Measurements from ENCODE around the gene IQCH.

Gene IQCH

DNA sequence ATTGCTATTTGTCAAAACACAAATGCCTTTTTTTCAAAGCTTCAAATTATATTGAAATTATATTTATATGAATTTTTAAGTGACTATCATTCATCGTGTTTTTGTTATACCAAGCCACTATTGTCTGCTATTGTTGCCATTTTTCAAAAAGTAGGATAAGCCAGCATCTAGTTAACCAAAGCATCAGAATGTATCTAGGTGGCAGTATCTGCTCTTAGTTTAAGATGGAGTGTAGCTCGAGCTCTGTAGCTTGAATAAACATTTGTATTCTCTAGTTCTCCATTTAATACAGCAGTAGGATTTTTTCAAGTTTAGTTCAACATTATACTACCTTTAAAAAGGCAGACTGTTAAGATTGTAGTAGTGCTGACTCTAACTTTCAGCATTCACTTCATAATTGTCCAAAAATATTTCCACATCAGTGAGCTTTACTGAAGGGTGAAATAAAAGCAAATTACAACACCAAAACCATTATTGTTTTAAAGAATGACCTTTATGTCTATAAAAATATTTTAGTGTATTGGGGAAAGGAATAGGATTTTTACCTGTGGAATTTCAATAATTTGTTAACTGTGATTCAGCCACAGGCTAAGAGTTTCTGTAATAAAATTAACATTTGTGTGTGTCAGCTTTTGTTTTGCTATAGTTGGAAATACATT is 246.7 kb downstream of the IQCH start:
- no peak for DNase-seq (ENCODE audit: low read depth in 2 of 2)

DNA sequence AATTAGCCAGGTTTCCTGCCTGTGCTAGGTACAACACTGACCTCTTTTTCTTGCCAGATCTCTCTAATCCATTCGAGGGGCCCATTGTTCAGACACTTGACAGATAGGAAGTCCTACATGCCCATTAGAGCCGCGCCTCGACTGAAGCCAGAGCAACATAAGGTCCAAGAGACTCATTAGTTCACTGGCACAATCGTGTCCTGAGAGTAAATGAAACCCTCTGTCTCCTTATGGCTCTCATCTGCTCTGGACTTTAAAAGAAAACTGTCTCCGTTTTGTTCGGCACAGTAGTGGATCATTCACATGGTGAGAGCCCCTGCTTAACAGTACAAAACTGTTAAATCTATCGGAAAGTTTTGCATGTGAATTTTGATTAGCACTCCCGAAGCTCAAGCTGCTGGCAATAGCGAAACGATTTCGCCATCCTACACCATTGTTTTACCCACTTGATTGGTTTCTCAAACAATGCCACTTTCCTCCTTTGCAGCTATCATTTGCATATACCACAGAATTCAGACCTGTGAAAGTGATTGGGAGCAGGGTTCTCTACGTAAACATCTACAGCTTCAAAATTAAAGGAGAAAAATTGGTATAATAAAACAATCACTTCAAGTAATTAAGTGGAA is 247.4 kb downstream of the IQCH start:
- no peak for DNase-seq (ENCODE audit: low read depth in 2 of 2)

DNA sequence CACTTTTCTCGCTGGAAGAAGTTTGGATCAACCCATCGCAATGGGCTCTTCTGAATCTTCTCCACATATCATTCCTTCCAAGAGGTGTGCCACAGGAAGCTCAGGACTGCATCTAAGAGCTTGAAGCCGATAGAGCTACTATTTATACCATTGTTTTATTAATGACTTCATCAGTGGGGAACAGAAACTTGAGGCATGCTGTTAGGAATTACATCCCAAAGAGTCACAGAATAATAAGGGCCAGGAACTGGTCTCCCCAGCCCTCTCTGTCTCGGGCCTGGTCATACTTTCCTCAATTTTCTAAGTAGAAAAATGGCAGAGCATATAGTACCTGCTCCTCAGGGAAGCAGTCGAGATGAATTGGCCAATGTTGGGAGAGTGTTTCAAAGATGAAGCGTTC is 249.5 kb downstream of the IQCH start:
- DNase-seq (ENCODE audit: low read depth in 2 of 2), result no peak

GRCh38 chr15:67504796-67505195 is 250.2 kb downstream of the IQCH start:
- DNase-seq (ENCODE audit: low read depth in 2 of 2), result no peak

DNA sequence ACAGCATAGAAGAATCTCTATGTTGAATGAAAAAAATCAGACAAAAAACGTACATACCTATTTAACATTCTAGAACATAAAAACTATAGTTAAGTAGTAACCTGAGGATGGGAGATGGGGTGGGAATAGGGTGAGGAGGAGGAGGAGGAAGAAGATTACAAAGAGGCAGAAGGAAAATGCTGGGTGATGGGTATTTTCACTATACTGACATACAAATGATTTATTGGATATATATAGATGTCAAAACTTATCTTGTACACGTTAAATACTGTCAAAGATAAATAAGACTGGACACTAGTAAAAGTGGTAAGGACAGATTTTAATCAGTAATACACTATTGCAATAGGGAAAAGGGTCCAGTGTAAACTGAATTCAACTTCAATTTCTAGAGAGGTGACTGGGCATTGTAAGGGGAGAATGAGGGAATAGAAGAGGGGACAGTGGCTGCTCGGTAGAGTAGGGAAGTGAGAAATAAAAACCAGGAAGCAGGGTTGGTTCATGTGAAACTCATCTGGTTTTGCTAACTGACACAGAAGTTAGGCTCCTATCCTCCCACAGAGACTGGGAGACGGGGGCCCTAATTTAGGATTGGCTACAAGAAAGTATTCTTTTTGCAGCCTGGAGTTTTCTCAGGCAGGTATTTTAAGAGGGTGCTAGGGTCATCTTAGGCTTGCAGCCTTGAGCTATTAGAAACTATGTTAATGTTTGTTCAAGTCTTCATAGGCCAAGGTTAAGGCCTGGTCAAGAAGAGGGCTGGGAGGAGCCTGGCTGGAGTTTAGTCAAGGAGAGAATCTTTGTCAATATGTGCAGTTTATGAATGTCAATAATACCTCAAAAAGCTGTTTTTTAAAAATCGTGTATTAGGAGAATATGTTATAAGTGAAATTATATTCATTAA is 251.3 kb downstream of the IQCH start:
- DNase-seq (ENCODE audit: low read depth in 2 of 2), result no peak

DNA sequence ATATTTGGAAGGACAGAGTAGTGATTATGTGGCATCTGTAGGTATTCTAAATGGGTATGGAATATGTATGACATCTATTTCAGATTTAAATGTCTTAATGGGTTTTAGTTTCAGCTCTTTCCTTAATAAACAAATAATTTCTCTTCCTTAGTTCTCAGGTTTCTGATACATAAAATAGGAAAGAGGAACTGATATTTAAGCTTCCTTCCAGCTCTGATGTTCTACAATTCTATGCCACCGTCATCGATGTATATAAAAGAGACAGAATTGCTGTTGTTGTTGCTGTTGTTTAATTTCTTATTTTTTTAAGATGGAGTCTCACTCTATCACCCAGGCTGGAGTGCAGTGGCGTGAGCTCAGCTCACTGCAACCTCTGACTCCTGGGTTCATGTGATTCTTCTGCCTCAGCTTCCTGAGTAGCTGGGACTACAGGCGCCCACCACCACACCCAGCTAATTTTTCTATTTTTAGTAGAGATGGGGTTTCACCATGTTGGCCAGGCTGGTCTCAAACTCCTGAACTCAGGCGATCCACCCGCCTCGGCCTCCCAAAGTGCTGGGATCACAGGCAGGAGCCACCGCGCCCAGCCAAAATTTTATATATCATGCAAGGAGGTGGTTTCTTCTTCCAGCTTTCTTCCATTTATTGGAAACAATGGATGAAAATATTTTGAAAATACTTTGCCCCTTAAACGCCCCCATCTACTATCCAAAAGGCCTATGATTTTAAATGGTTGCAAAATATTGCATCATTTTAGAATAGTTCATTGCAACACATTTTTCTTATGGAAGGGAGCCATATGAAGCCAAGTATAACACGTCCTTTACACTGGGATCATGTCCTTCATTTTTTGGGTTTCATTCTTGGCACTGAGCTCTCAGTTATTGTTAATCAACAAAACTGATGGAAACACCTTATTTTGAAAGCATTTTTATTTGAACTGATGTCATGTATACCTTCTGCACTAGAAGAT is 252.5 kb downstream of the IQCH start:
- no peak for DNase-seq (ENCODE audit: low read depth in 2 of 2)

DNA sequence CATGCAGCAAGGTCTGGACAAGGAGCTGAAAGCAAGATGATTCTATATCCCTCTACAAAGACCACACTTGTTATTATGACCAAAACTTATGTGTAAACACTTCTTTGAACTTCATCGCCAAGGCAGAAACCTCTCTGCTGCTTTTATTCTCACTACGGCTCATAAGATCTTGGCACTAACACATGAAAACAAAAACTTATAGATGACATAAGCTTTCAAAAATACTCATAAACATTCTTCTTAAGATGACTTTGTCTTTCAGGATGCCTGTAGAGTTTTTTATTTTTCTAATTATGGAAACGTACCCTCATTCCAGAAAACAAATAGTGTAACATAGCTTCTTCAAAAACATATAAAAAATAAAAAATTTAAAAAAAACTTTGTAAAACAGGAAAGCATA is 253.8 kb downstream of the IQCH start:
- DNase-seq (ENCODE audit: low read depth in 2 of 2), result no peak

DNA sequence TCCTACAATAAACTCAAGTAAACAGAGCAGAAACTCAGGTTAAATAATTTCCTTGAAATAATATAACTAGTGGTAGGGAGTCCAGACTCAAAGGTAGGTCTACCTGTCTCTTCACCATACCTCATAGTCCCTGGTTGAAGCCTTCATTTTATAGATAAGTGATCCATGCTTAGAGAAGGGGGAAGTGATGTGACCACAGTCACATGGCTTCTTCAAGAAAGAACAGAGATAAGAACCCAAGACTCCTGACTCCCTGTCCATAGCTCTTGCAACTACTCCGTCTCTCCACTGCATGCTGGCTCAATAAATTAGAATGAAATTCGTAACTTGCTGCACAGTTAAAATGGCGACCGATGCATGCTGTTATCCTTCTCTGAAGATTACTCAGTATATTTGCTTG is 255.3 kb downstream of the IQCH start:
- DNase-seq (ENCODE audit: low read depth in 2 of 2), result no peak

- DNase-seq (ENCODE audit: low read depth in 2 of 2), result no peak
These were observed 256.1 kb downstream of the IQCH start for GRCh38 chr15:67510597-67511190.

GRCh38 chr15:67511606-67512005 is 257.0 kb downstream of the IQCH start:
- DNase-seq (ENCODE audit: low read depth in 2 of 2), result no peak

DNA sequence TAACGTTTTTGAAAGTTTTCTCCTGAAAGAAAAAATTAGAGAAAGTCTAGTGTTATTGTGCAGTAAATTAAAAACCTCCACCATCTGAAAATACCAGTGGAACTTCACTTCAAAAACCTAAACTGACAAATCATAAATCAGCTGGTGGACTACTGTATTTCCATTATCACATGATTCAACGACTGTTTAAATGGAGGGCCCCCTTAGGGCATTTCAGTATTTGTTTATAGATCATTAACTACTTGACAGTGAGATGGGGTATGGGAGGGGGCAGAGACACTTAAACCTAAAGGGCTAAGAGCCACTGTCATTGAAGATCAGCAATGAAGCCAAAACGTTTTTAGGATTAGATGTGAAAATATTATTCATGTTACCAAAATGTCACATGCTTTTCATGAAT is 257.6 kb downstream of the IQCH start:
- no peak for DNase-seq (ENCODE audit: low read depth in 2 of 2)

DNA sequence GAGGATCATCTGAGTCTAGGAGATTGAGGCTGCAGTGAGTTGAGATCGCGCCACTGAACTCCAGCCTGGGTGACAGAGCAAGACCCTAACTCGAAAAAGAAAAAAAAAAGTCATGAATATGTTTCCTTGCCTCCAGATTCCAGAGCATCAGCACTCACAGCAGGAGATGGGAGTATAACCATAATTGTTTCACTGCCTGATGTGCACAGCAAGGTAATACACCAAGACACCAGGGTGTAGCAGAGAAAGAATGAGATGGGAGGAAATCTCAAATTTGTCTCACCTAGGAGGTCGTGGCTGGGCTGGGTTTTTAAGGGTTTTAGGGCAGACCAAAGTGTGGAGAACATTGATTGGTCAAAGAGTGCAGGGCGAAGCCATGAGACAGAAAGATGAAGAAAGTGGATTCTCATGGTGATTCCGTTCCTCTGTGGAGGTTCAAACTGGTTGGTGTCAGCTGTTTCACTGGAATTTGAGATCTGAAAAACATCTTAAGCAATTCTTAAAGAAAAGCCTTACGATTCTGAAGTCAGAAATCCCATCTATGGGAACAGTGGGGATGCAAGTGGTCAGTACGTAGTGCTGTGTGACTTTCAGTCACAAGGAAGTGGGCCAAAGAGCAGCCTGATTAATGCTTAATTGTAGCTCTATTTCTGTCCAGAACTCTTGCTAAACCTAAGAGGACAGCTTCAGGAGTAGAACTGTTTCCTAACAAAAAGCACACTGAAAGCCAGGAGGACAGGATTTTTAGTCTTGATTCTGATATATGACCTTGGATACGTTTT is 258.5 kb downstream of the IQCH start:
- no peak for DNase-seq (ENCODE audit: low read depth in 2 of 2)

DNA sequence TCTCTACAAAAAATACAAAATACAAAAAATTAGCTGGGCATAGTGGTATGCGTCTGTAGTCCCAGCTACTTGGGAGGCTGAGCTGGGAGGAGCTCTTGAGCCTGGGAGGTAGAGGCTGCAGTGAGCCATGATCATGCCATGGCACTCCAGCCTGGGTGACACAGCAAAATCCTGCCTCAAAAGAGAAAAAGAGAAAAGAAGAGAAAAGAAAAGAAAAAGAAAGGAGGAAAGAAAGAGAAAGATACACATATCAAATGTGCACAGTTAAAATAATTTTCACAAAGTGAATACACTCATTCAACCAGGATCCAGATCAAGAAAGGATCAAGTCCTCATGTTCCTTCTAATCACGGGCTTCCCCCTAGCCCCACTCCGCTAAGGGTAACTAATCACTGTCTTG is 260.5 kb downstream of the IQCH start:
- DNase-seq (ENCODE audit: low read depth in 2 of 2), result no peak

- no peak for DNase-seq (ENCODE audit: low read depth in 2 of 2)
These were observed 261.0 kb downstream of the IQCH start for GRCh38 chr15:67515557-67515956.

GRCh38 chr15:67520321-67521028 is 265.9 kb downstream of the IQCH start:
- no peak for DNase-seq (ENCODE audit: low read depth in 2 of 2)

DNA sequence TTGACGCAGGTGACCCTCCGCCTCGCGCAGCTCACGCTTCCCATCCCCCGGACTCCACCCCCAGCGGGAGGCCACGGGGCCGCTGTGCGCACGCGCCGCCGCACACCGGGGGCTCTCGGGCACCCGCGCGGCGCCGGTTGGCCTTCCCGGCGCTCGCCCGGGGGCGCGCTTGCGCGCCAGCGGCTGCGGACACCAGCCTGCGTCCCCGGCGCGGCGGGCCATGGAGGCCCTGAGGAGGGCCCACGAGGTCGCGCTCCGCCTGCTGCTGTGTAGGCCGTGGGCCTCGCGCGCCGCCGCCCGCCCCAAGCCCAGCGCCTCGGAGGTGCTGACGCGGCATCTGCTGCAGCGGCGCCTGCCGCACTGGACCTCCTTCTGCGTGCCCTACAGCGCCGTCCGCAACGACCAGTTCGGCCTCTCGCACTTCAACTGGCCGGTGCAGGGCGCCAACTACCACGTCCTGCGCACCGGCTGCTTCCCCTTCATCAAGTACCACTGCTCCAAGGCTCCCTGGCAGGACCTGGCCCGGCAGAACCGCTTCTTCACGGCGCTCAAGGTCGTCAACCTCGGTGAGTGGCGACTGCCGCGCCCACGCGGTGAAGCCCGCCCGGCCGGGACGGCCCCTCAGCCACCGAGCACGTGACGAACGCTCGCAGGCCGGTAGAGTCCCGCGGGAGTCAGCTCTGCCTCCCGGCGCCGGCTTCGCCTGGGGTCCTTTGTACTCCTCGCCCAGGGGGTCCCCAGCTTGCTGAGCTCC is 266.6 kb downstream of the IQCH start, which contains the start of gene C15orf61:
Gene C15orf61 (plus strand): TSS at position 103 of the 754 bp plus-strand sequence. CDS start 118 bp downstream, at position 221.
- DNase-seq (ENCODE audit: low read depth in 2 of 2), result peak; percentile 73 to 76

GRCh38 chr15:67521783-67522568 is 267.4 kb downstream of the IQCH start:
- DNase-seq (ENCODE audit: low read depth in 2 of 2), result no peak

GRCh38 chr15:67523330-67523729 is 268.7 kb downstream of the IQCH start:
- no peak for DNase-seq (ENCODE audit: low read depth in 2 of 2)
